ENCODE results near the gene PHC3. TPM values are rescaled to one million over a fixed set of nuclear protein-coding genes. Genes with fewer than 3 reads are reported as not detected.
"Not testable (repeated sequence)": the region's sequence is repeated elsewhere in the genome, so short reads cannot be mapped to it uniquely, and the experiment has no call there.

Gene PHC3
- total and polyA plus RNA-seq, 2 experiments from 2014 or later: 36.6 to 39.8 TPM

GRCh38 chr3:170220871-170221270, 39.3 kb upstream of the PHC3 start:
- H3K36me3 ChIP-seq (replicated peaks; ENCODE audit: insufficient read depth, low read depth): no peaks in the 10 kb centered on the region
- no peaks in the 10 kb centered on the region for H3K9me3 ChIP-seq (ENCODE audit: low read depth)
- H3K4me3 ChIP-seq: no peak overlapping the region
- TF ChIP-seq, protein P1, sequence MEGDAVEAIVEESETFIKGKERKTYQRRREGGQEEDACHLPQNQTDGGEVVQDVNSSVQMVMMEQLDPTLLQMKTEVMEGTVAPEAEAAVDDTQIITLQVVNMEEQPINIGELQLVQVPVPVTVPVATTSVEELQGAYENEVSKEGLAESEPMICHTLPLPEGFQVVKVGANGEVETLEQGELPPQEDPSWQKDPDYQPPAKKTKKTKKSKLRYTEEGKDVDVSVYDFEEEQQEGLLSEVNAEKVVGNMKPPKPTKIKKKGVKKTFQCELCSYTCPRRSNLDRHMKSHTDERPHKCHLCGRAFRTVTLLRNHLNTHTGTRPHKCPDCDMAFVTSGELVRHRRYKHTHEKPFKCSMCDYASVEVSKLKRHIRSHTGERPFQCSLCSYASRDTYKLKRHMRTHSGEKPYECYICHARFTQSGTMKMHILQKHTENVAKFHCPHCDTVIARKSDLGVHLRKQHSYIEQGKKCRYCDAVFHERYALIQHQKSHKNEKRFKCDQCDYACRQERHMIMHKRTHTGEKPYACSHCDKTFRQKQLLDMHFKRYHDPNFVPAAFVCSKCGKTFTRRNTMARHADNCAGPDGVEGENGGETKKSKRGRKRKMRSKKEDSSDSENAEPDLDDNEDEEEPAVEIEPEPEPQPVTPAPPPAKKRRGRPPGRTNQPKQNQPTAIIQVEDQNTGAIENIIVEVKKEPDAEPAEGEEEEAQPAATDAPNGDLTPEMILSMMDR (IDR thresholded peaks at IDR 0.05; ENCODE audit: poor library complexity): no peak
- TF ChIP-seq EZH2 (IDR thresholded peaks at IDR 0.05; ENCODE audit: borderline replicate concordance): no peak
- TF ChIP-seq EZH2phosphoT487 (IDR thresholded peaks at IDR 0.05; ENCODE audit: low read depth, severe bottlenecking, unreplicated experiment): no peak
- H3K79me2 ChIP-seq: peaks cover 33% of the 10 kb centered on the region
- 94% methylated on average over 4 of the region's 4 CpGs for WGBS (ENCODE audit: low lambda C conversion rate, missing lambda C conversion rate)
- H3K9me2 ChIP-seq (replicated peaks; ENCODE audit: insufficient read depth): no peaks in the 10 kb centered on the region
- peaks cover 10% of the 10 kb centered on the region for H3K4me1 ChIP-seq (ENCODE audit: insufficient read depth)
- DNase-seq (ENCODE audit: low spot score): no peak
- H4K20me1 ChIP-seq (ENCODE audit: insufficient read depth, poor library complexity, severe bottlenecking): no peaks in the 10 kb centered on the region
- H3K27ac ChIP-seq: no peak overlapping the region
- H3K4me2 ChIP-seq: no peak overlapping the region
- no peaks in the 10 kb centered on the region for H3K27me3 ChIP-seq
- no peak overlapping the region for H2AFZ ChIP-seq

- WGBS (ENCODE audit: low lambda C conversion rate, missing lambda C conversion rate): 85% methylated on average over 1 of the region's 1 CpG
These were observed 38.3 kb upstream of the PHC3 start for GRCh38 chr3:170219850-170220249.

DNA sequence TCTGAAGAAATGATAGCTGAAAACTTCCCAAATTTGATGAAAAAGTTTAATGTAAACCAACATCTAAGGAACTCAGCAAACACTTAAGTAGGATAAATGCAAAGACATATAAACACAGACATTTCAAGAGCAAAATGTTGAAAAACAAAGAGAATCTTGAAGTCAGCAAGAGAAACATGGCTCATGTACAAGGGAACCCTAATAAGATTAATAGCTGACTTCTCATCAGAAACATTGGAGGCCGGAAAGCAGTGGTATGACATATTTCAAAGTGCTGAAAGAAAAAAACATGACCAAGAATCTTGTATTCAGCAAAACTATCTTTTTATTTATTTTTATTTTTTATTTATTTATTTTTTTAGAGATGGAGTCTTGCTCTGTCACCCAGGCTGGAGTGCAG, 30.1 kb upstream of the PHC3 start:
- no peak overlapping the region for H3K4me2 ChIP-seq
- no peaks in the 10 kb centered on the region for H3K79me2 ChIP-seq
- 97% methylated on average over 1 of the region's 1 CpG for WGBS (ENCODE audit: low lambda C conversion rate, missing lambda C conversion rate)
- no peaks in the 10 kb centered on the region for H3K27me3 ChIP-seq
- H2AFZ ChIP-seq: no peak overlapping the region
- no peaks in the 10 kb centered on the region for H4K20me1 ChIP-seq (ENCODE audit: insufficient read depth, poor library complexity, severe bottlenecking)
- no peak overlapping the region for H3K27ac ChIP-seq
- H3K9me3 ChIP-seq (ENCODE audit: low read depth): no peaks in the 10 kb centered on the region
- TF ChIP-seq, protein P1 (IDR thresholded peaks at IDR 0.05; ENCODE audit: poor library complexity): no peak
- TF ChIP-seq EZH2phosphoT487 (IDR thresholded peaks at IDR 0.05; ENCODE audit: low read depth, severe bottlenecking, unreplicated experiment) (no peak), EZH2 (IDR thresholded peaks at IDR 0.05; ENCODE audit: borderline replicate concordance) (no peak)
- H3K9me2 ChIP-seq (replicated peaks; ENCODE audit: insufficient read depth): no peaks in the 10 kb centered on the region
- no peaks in the 10 kb centered on the region for H3K4me1 ChIP-seq (ENCODE audit: insufficient read depth)
- H3K36me3 ChIP-seq (replicated peaks; ENCODE audit: insufficient read depth, low read depth): no peaks in the 10 kb centered on the region
- no peak overlapping the region for H3K4me3 ChIP-seq
- no peak for DNase-seq (ENCODE audit: low spot score)

More at GRCh38 chr3:170219850-170220249, 38.3 kb upstream of the PHC3 start:
- TF ChIP-seq EZH2phosphoT487 (IDR thresholded peaks at IDR 0.05; ENCODE audit: low read depth, severe bottlenecking, unreplicated experiment) (no peak), EZH2 (IDR thresholded peaks at IDR 0.05; ENCODE audit: borderline replicate concordance) (no peak)
- TF ChIP-seq, protein P1 (IDR thresholded peaks at IDR 0.05; ENCODE audit: poor library complexity): no peak
- H3K4me3 ChIP-seq: no peak overlapping the region
- no peaks in the 10 kb centered on the region for H3K9me3 ChIP-seq (ENCODE audit: low read depth)
- peaks cover 23% of the 10 kb centered on the region for H3K79me2 ChIP-seq
- DNase-seq (ENCODE audit: low spot score): no peak
- H3K4me2 ChIP-seq: no peak overlapping the region
- H3K27ac ChIP-seq: no peak overlapping the region
- no peak overlapping the region for H2AFZ ChIP-seq
- H3K4me1 ChIP-seq (ENCODE audit: insufficient read depth): peaks cover 10% of the 10 kb centered on the region
- no peaks in the 10 kb centered on the region for H3K27me3 ChIP-seq
- no peaks in the 10 kb centered on the region for H3K36me3 ChIP-seq (replicated peaks; ENCODE audit: insufficient read depth, low read depth)
- no peaks in the 10 kb centered on the region for H4K20me1 ChIP-seq (ENCODE audit: insufficient read depth, poor library complexity, severe bottlenecking)
- H3K9me2 ChIP-seq (replicated peaks; ENCODE audit: insufficient read depth): no peaks in the 10 kb centered on the region

- TF ChIP-seq EZH2phosphoT487 (IDR thresholded peaks at IDR 0.05; ENCODE audit: low read depth, severe bottlenecking, unreplicated experiment): no peak
- TF ChIP-seq, protein P1 (IDR thresholded peaks at IDR 0.05; ENCODE audit: poor library complexity): no peak
- H3K9me2 ChIP-seq (replicated peaks; ENCODE audit: insufficient read depth): no peaks in the 10 kb centered on the region
- WGBS (ENCODE audit: low lambda C conversion rate, missing lambda C conversion rate): 77% methylated on average over 6 of the region's 6 CpGs
These were observed 26.2 kb upstream of the PHC3 start for GRCh38 chr3:170207717-170208116.

DNA sequence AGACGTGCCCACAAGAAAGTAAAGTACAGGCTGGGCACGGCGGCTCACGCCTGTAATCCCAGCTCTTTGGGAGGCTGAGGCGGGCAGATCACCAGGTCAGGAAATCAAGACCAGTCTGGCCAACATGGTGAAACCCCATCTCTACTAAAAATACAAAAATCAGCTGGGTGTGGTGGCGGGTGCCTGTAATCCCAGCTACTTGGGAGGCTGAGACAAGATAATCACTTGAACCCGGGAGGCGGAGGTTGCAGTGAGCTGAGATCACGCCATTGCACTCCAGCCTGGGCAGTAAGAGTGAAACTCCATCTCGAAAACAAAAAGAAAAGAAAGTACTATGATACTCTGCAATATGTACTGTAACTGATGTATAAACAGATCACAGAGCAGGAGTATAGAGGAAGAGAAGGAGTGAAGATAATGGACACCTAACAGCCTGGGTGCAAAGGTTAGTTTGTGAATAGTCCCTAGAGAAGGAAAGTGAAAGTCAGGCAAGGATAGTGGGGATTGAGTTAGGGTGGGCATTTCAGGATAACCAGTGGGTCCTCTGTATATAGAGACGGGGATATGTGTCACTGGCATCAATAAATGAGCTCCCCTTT, 24.7 kb upstream of the PHC3 start:
- H2AFZ ChIP-seq; H3K79me2 ChIP-seq; H3K36me3 ChIP-seq (replicated peaks; ENCODE audit: insufficient read depth, low read depth); H3K4me3 ChIP-seq; H4K20me1 ChIP-seq (ENCODE audit: insufficient read depth, poor library complexity, severe bottlenecking); H3K9me3 ChIP-seq (ENCODE audit: low read depth); H3K27me3 ChIP-seq; H3K9me2 ChIP-seq (replicated peaks; ENCODE audit: insufficient read depth); H3K27ac ChIP-seq; H3K4me1 ChIP-seq (ENCODE audit: insufficient read depth); H3K4me2 ChIP-seq: not testable (repeated sequence)
- 86% methylated on average over 11 of the region's 11 CpGs for WGBS (ENCODE audit: low lambda C conversion rate, missing lambda C conversion rate)
- peak; percentile 16 for DNase-seq (ENCODE audit: low spot score)

More at GRCh38 chr3:170207717-170208116, 26.2 kb upstream of the PHC3 start:
- Histone ChIP-seq H3K36me3 (replicated peaks; ENCODE audit: insufficient read depth, low read depth) (no peaks in the 10 kb centered on the region), H3K9me3 (ENCODE audit: low read depth) (no peaks in the 10 kb centered on the region), H3K4me3 (no peak overlapping the region), H2AFZ (no peak overlapping the region), H3K79me2 (no peaks in the 10 kb centered on the region), H4K20me1 (ENCODE audit: insufficient read depth, poor library complexity, severe bottlenecking) (no peaks in the 10 kb centered on the region), H3K27ac (no peak overlapping the region), H3K4me1 (ENCODE audit: insufficient read depth) (no peaks in the 10 kb centered on the region), H3K4me2 (no peak overlapping the region), H3K27me3 (no peaks in the 10 kb centered on the region)
- DNase-seq (ENCODE audit: low spot score): no peak

All from hepatocyte (in vitro differentiated cells).